ENCODE results near the gene C1QTNF3.

DNA sequence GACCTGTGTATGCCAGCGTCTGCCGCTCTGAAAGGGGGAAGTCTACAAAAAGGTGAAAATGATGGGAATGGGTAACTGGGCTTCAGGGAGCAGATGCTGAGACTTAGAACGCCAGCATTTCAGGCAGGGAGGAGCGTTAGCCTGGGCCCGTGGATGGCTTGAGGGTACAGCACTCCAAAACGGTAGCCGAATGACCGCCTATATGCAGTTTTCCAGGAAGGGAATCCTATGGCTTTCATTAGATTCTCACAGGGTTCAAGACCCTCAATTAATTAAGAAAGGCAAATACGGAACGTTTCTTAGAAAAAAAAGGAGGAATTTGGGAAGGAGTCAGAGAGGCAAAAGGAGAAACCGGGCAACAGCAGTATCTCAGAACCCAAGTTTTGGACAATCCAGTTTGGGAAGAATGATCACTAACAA, 35.8 kb downstream of the C1QTNF3 start:
- TF ChIP-seq, protein P1, sequence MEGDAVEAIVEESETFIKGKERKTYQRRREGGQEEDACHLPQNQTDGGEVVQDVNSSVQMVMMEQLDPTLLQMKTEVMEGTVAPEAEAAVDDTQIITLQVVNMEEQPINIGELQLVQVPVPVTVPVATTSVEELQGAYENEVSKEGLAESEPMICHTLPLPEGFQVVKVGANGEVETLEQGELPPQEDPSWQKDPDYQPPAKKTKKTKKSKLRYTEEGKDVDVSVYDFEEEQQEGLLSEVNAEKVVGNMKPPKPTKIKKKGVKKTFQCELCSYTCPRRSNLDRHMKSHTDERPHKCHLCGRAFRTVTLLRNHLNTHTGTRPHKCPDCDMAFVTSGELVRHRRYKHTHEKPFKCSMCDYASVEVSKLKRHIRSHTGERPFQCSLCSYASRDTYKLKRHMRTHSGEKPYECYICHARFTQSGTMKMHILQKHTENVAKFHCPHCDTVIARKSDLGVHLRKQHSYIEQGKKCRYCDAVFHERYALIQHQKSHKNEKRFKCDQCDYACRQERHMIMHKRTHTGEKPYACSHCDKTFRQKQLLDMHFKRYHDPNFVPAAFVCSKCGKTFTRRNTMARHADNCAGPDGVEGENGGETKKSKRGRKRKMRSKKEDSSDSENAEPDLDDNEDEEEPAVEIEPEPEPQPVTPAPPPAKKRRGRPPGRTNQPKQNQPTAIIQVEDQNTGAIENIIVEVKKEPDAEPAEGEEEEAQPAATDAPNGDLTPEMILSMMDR (IDR thresholded peaks at IDR 0.05; ENCODE audit: insufficient read depth, low read length, poor library complexity, severe bottlenecking): no peak
- no peak for TF ChIP-seq EZH2phosphoT487 (conservative IDR thresholded peaks at IDR 0.05; ENCODE audit: low read length)
